Brain pericyte (primary cell): ENCODE data around the gene COL8A1.
A peak's percentile ranks its signal among the peaks of the same experiment; 100 is the strongest.

Source experiments
- DNase-seq: peaks from one replicate; pipeline ENCODE4 v3.0.0-alpha.2; 2012; ENCODE audit warnings: low read depth, low spot score

The COL8A1 gene

GRCh38 chr3:99639579-99639978, 1.2 kb downstream of the COL8A1 start:
- no peak for DNase-seq

GRCh38 chr3:99640214-99640851, 1.9 kb downstream of the COL8A1 start:
- no peak for DNase-seq

- no peak for DNase-seq
Measured at GRCh38 chr3:99641480-99641879, 3.1 kb downstream of the COL8A1 start.

DNA sequence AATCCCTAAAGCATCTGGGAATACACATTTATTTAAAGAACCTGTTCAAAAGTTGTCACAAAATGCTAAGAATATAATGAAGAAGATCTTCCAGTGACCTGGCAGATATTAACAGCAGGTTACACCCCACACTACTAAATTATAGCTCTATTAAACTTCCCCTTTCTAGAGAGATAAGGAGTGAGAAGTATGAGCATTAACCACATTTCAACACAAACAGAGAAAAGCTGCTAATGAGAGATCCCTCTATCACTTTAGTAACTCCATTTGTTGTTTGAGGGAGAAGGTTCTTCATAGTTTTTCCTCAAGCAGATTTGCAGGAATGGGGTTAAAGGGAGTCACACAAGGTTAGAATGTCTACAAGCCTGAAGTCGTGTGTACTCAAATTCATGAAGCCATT, 3.6 kb downstream of the COL8A1 start:
- no peak for DNase-seq

DNA sequence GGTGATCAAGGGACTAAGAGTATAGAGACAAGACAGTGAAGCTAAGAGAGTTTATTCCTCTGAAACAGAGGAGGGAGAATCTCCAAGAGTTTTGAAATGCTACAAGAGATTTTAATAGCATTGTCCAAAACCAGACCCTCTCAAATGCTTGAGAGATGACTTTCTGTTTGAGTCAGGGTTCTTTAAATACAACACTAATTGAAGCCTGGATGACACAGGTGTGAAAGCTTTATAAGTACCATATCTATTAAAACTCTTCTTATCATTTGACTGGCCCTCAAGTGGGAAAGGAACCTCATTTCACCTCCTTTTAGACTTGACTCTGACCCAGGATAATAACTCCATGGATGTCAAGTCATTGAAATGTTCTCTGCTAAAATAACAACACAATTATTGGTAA, 5.6 kb downstream of the COL8A1 start:
- no peak for DNase-seq

DNA sequence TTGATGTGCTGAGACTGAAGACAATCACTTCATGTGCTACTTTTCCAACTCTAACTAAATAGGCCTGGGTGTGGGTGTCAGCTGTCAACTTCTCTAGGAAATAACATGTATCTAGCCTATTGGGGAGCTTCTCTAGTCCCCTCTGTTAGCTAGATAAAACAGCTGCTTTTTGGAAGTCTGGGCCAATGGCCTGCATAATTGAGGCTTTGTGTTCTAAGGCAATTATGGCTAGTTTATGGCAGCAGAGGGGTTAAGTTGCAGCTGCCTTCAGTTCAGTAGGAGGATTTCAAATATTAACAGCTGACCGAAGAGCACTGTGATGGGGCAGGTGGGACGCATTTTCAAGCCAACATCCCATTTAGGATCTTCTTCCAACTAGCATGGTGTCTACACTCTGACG, 6.4 kb downstream of the COL8A1 start:
- DNase-seq = no peak

DNA sequence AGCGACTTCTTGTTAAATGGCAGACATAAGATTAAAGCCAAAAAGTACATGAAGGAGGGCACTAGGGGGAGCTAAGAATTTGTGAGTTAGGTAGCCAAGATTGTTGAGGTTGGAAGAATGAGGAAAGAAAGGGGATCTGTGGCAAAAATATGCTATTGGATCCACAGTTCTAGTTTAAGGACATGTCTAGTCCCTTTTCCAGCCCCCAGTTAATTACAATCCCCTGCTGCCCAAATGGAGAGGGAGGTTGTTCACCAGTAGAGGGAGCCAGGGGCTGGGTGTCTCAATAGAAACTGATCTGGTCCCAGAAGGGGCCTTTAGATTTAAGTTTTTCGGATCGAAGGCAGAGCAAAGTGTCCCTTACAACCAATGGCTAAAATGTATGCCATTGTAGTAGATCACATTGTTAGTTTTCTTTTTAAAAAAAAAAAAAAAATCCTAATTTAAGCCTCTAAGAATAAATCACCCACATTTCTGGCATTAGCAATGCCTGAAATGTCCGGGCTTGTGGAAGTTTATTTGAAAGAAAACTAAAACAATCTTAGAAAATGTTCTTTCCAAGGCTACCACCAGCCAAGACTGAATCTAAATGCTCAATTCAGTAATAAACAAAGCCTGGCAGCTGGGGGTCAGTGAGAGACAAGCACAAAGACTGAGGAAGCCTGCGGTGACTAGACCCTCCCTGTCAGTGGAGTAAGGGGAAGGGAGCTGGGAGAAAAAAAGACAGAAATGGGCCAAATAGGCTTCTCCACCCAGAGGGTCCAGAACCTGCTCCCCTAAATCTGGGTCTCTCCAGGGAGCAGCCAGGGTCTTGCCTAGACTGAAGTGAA, 7.1 kb downstream of the COL8A1 start:
- no peak for DNase-seq

DNA sequence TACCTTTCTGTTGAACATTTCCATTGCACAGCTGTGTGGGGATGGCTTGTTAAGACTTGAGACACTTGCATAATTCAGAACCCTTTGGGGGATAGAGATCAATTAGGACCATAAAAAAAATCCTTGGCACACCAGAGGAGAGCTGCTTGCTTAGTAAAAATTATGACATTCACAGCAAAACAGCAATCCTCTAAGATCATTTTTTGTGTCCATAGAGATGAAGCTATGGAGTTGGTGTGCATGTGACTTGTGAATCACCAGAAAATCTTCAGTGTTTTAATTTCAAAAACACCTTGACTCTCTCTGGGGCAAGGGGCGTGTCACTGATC, 7.7 kb downstream of the COL8A1 start:
- DNase-seq = no peak

DNA sequence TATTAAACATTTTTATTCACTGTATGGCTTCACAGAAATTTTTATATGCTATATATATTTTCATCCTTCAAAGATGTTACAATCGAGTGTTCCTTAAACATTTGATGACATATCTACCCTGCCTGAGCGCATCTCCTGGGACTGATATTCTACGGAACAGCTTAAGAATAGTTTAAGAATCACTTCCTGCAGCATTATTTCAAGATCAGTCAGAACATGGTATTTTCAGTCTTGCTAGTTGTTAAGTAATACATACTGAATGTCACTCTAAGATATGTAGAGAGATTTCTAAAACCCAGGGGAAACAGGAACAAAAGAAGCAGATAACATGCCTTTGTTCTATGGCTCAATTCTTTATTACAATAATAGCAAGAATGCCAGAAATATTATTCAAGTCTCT, 8.7 kb downstream of the COL8A1 start:
- no peak for DNase-seq

GRCh38 chr3:99648101-99648500, 9.7 kb downstream of the COL8A1 start:
- DNase-seq = no peak

- no peak for DNase-seq
Measured at GRCh38 chr3:99648516-99648915, 10.1 kb downstream of the COL8A1 start.

DNA sequence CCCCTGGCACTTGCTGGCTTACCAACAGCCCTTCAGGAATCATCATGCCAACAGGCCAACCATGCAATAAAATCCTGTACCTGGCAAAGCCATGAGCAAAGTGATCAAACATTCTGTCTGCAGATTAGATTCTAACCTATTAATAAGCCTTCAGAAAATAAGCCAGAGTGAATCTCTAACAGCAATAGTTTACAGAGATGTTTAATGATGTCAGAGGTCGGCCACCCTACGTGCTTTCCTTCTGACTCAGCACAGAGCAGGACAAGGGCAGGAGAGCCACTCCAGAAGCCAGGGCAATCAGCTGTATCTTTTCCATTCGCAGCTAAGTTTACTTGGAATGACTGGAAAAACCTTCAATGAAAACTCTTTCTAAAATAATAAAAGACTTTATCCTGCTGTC, 13.1 kb downstream of the COL8A1 start:
- no peak for DNase-seq

DNA sequence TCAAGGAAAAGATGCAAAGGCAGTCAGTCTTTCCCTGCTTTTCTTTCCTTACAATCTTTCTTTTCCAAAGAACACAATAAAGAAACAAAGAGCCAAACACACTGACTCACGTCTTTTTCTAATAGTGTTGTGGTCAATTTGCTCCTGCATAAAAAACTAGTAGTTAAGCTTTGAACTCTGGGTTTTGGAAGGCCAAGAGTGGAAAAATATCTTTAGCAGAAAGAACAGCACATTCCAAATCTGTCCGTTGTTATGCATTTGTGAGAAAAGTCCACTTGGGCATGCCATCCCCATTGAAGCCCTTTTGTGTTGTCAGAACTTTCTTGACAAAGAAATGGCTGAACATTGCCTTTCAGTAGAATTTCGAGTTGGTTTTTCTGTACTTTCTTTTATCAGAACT, 18.2 kb downstream of the COL8A1 start:
- no peak for DNase-seq

DNA sequence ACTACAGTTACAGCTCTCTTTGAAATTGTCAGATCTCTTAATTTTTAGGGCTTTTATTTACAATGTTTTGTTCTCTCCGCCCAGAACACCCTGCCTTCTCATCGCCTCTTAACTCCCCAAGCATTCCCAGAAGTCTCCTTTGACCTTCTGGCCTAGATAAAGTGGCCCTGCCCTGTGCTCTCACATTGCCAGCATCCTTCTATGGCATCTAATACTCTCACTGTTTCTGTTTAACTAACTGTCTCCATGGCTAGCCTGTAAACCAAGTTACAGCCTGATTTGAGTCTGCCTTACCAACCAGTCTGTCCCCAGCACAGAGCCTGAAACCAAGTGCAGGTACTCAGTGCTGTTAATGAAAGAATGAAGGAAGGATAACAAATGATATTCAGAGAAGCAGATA, 19.9 kb downstream of the COL8A1 start:
- DNase-seq = no peak

GRCh38 chr3:99659032-99659431, 20.6 kb downstream of the COL8A1 start:
- DNase-seq = peak; percentile 85

- DNase-seq = no peak
Measured at GRCh38 chr3:99659951-99660350, 21.6 kb downstream of the COL8A1 start.

DNA sequence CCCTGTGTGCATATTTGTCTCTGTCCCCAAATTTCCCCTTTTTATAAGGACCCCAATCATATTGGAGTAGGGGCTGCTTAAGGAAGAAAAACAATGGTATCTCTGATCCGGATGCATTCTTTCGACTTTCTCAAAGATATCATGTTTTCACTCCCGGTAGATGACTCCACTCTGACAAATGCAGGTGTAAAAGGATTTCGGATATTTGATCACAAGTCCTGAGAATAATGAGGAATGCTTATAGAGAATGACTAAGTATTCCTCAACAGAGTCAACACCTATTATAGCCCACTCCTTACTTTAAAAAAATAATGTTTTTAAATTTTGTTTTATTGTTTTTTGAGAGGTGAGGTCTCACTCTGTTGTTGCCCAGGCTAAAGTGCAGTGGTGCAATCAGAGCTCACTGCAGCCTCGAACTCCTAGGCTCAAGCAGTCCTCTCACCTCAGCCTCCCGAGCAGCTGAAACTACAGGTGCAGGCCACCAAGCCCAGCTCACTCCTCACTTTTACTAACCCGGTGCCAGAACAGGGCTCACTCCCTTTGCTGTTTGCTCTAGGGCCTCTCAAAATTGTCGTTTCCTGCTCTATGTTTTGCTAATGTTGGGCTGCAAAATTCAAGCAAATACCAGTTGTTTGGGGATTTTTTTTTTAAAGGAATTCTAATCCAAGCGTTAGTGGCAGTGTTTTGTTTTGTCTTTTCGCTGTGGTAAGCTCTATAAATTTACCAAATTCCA, 24.6 kb downstream of the COL8A1 start:
- DNase-seq = no peak

DNA sequence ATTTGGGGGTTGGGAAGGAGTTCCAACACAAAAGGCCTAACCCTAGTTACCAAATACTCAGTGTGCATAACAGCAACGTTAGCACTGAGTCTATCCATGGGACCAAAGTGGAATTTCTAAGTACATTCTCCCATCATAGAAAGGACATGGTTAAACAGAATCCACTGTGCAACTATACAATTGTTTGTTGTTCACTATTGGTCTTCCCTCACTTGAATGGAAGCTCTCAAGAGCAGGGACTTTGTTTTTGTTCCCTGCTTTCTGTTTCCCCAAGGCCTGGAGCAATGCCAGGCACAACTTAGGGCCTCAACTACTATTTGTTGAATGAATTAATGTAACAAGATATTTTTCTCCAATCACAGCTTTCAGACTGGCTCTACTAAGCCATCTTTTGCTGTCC, 25.6 kb downstream of the COL8A1 start:
- DNase-seq = no peak

- no peak for DNase-seq
Measured at GRCh38 chr3:99665017-99665416, 26.6 kb downstream of the COL8A1 start.

GRCh38 chr3:99666201-99666600, 27.8 kb downstream of the COL8A1 start:
- no peak for DNase-seq

DNA sequence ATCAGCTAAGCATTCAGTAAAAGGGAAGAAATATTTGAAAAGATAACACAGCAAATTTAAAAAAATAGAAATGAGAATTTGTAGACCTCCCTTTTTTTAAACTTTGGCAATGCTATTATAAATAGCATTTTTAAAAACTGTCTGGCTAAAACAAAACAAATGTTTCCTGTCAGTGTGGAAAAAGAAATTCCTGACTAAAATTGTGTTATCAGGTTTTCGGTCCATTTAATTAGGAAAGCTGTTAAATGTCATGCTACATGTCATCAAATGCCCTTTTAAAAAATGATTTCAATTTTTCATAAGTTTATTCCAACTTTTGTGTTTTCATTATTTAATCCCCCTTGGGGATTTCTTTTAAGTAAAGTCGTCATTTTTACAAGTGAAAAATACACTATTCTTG, 29.6 kb downstream of the COL8A1 start:
- no peak for DNase-seq

DNA sequence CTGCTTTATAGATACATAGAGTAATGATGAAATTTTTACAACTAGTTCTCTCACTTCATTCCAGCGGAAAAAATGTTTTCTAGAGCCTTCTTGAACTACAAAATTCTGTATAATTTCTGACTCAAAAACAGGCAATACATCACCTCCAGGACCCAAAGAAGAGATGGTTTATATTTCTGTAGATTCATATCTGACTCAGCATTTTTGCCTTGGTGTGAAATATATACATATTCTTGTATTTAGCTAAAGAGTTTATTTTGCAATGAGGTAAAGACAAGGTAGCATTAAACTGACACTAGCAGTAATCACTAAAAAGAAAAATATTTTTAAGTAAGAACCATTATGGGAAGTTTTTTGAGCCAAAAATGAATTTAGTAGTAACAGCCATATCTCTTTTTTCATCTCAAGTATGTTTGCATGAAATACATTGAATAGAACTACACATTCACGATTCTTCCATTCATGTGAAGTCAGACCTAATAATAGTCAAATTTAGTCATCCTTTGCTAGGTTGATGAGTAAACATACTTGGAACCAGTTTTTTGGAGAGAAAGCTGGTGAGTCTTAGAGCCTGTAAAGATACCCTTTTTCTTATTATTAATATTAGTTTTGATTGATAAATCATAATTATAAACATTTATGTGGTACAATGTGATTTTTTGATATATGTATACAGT, 31.6 kb downstream of the COL8A1 start:
- DNase-seq = no peak
